ENCODE measurements around the gene PLPPR1. TPM values are rescaled to one million over a fixed set of nuclear protein-coding genes. Genes with fewer than 3 reads are reported as not detected.

The PLPPR1 gene
- total RNA-seq, 2 donors from 2014 or later = not detected

DNA sequence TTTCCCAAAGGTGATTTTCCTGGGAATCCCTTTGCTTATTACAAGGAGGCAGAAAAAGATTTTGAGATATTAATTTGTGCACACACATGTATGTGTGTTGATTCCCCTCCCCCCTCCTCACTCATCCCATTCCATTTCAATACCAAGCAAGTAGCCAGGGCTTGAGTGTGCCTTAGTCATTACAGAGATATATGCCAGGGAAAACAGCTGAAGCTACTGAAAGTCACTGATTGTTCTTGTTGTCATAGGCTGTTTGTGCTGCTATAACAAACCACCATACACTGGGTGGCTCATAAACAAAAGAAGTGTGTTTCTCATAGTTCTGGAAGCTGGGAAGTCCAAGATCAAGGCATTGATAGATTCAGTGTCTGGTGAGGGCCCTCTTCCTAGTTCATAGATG lies 197.6 kb downstream of the PLPPR1 start:
- H3K4me1 Mint-ChIP-seq (ENCODE audit: low read depth in 2 of 2) = no peaks in the 10 kb centered on the region
- H3K27me3 Mint-ChIP-seq = no peaks in the 10 kb centered on the region
- no peaks in the 10 kb centered on the region for H3K36me3 Mint-ChIP-seq
- no peak for DNase-seq (ENCODE audit: low spot score)
- no peak overlapping the region for H3K27ac Mint-ChIP-seq
- no peak overlapping the region for H3K4me3 Mint-ChIP-seq
- peaks cover 6% of the 10 kb centered on the region for H3K9me3 Mint-ChIP-seq
- no peak for ATAC-seq

DNA sequence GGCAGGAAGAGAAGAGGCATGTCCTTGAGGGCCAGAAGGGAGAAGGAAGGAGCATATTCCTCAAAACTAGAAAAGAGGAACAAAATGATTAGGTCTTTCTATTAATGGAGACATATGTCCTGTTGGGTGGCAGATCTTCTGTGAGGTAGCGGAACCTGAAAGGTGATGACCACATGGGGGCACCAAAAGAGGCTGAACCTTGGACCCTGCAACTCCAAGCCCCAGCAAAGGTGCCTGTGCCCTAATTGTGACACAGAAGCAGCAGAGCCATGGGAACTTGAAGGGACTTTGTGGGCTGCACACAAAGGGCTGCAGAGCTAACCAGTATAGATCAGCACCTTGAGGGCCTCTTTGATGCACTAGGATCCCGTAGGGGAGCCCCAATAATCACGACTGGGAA lies 198.3 kb downstream of the PLPPR1 start:
- H3K27me3 Mint-ChIP-seq = no peaks in the 10 kb centered on the region
- ATAC-seq (no peak), DNase-seq (ENCODE audit: low spot score) (no peak)
- H3K4me3 Mint-ChIP-seq = no peak overlapping the region
- peaks cover 6% of the 10 kb centered on the region for H3K9me3 Mint-ChIP-seq
- H3K4me1 Mint-ChIP-seq (ENCODE audit: low read depth in 2 of 2) = no peaks in the 10 kb centered on the region
- no peaks in the 10 kb centered on the region for H3K36me3 Mint-ChIP-seq
- no peak overlapping the region for H3K27ac Mint-ChIP-seq

DNA sequence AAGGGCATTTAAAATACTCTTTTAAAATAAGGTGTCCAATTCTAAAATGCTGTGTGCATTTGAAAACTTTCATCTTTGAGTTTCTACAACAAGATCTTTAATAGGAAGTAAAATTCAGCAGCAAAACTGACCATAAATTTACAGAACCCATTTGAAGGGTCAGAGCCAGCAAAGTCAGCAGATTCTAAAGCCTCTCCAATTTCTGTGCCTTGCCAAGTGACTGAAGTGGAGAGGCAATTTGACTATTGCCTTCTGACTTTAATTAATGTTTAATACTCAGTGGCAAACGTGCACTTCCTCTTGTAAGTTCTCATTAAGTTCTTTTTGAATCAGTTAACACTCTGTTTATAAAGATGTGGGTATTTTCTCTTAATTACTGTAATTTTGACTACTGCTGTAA lies 201.1 kb downstream of the PLPPR1 start:
- Mint-ChIP-seq H3K27me3 (no peaks in the 10 kb centered on the region), H3K36me3 (no peaks in the 10 kb centered on the region), H3K4me3 (no peak overlapping the region), H3K9me3 (no peaks in the 10 kb centered on the region), H3K27ac (no peak overlapping the region), H3K4me1 (ENCODE audit: low read depth in 2 of 2) (no peaks in the 10 kb centered on the region)
- ATAC-seq (no peak), DNase-seq (ENCODE audit: low spot score) (no peak)

DNA sequence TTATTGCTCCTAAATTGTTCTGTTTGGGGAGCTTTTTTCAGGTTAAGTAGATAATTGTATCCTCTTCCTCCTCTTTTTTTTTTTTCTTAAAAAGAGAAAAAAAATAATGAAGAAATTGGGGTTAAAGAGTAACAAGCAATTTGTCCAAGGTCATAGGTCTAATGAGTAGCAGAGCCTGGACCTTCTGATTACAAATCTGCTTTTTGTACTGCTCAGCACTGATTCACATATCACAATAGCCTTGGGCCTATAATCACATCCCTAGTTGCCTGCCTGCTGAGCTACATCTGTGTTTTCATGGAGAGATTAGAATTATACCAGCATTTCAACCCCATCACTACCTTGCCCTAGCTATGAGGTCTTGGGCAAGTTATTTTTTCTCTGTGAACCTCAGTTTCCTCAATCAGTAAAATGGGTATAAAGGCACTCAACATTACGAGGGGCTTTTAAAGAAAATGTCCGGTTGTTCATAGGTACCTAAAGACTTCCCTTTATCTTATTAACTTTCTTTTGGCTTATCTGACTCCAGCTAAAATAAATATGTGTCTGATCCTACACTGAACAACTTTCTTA lies 204.0 kb downstream of the PLPPR1 start:
- peaks cover 0 to 5% of the 10 kb centered on the region in 2 donors for H3K27me3 Mint-ChIP-seq
- H3K9me3 Mint-ChIP-seq = no peaks in the 10 kb centered on the region
- no peaks in the 10 kb centered on the region for H3K4me1 Mint-ChIP-seq (ENCODE audit: low read depth in 2 of 2)
- H3K27ac Mint-ChIP-seq = no peak overlapping the region
- DNase-seq (ENCODE audit: low spot score) = no peak
- no peaks in the 10 kb centered on the region for H3K36me3 Mint-ChIP-seq
- no peak overlapping the region for H3K4me3 Mint-ChIP-seq
- ATAC-seq = no peak

GRCh38 chr9:101235105-101235866 lies 206.8 kb downstream of the PLPPR1 start:
- ATAC-seq (no peak), DNase-seq (ENCODE audit: low spot score) (no peak)
- H3K4me3 Mint-ChIP-seq = no peak overlapping the region
- no peaks in the 10 kb centered on the region for H3K36me3 Mint-ChIP-seq
- no peak overlapping the region for H3K27ac Mint-ChIP-seq
- H3K4me1 Mint-ChIP-seq (ENCODE audit: low read depth in 2 of 2) = no peaks in the 10 kb centered on the region
- no peaks in the 10 kb centered on the region for H3K9me3 Mint-ChIP-seq
- peaks cover 0 to 5% of the 10 kb centered on the region in 2 donors for H3K27me3 Mint-ChIP-seq

- Mint-ChIP-seq H3K27me3 (peaks cover 0 to 8% of the 10 kb centered on the region in 2 donors), H3K27ac (no peak overlapping the region), H3K36me3 (peaks cover 4% of the 10 kb centered on the region), H3K4me3 (no peak overlapping the region), H3K9me3 (peaks cover 4% of the 10 kb centered on the region), H3K4me1 (ENCODE audit: low read depth in 2 of 2) (no peaks in the 10 kb centered on the region)
- DNase-seq (ENCODE audit: low spot score) = no peak
- no peak for ATAC-seq
Observed at GRCh38 chr9:101242651-101243050, 214.1 kb downstream of the PLPPR1 start.

GRCh38 chr9:101246691-101247090 lies 218.2 kb downstream of the PLPPR1 start:
- H3K4me3 Mint-ChIP-seq = no peak overlapping the region
- H3K27ac Mint-ChIP-seq = no peak overlapping the region
- peaks cover 0 to 8% of the 10 kb centered on the region in 2 donors for H3K27me3 Mint-ChIP-seq
- peaks cover 9% of the 10 kb centered on the region for H3K9me3 Mint-ChIP-seq
- H3K4me1 Mint-ChIP-seq (ENCODE audit: low read depth in 2 of 2) = no peaks in the 10 kb centered on the region
- peaks cover 4% of the 10 kb centered on the region for H3K36me3 Mint-ChIP-seq
- ATAC-seq = no peak
- no peak for DNase-seq (ENCODE audit: low spot score)

GRCh38 chr9:101247297-101247696 lies 218.8 kb downstream of the PLPPR1 start:
- peaks cover 0 to 8% of the 10 kb centered on the region in 2 donors for H3K27me3 Mint-ChIP-seq
- H3K4me3 Mint-ChIP-seq = no peak overlapping the region
- no peaks in the 10 kb centered on the region for H3K4me1 Mint-ChIP-seq (ENCODE audit: low read depth in 2 of 2)
- H3K36me3 Mint-ChIP-seq = peaks cover 4% of the 10 kb centered on the region
- peaks cover 9% of the 10 kb centered on the region for H3K9me3 Mint-ChIP-seq
- ATAC-seq = no peak
- DNase-seq (ENCODE audit: low spot score) = no peak
- H3K27ac Mint-ChIP-seq = no peak overlapping the region

- no peak for ATAC-seq
- Mint-ChIP-seq H3K27ac (no peak overlapping the region), H3K4me3 (no peak overlapping the region), H3K9me3 (peaks cover 5% of the 10 kb centered on the region), H3K4me1 (ENCODE audit: low read depth in 2 of 2) (no peaks in the 10 kb centered on the region), H3K36me3 (no peaks in the 10 kb centered on the region), H3K27me3 (no peaks in the 10 kb centered on the region)
- DNase-seq (ENCODE audit: low spot score) = no peak
Observed at GRCh38 chr9:101254733-101255433, 226.4 kb downstream of the PLPPR1 start.

- H3K4me3 Mint-ChIP-seq = no peak overlapping the region
- no peaks in the 10 kb centered on the region for H3K27me3 Mint-ChIP-seq
- no peaks in the 10 kb centered on the region for H3K4me1 Mint-ChIP-seq (ENCODE audit: low read depth in 2 of 2)
- peaks cover 12% of the 10 kb centered on the region for H3K9me3 Mint-ChIP-seq
- H3K27ac Mint-ChIP-seq = no peak overlapping the region
- ATAC-seq = no peak
- no peaks in the 10 kb centered on the region for H3K36me3 Mint-ChIP-seq
- DNase-seq (ENCODE audit: low spot score) = no peak
Observed at GRCh38 chr9:101264727-101265126, 236.2 kb downstream of the PLPPR1 start.

GRCh38 chr9:101265261-101265660 lies 236.7 kb downstream of the PLPPR1 start:
- Mint-ChIP-seq H3K27me3 (no peaks in the 10 kb centered on the region), H3K4me1 (ENCODE audit: low read depth in 2 of 2) (no peaks in the 10 kb centered on the region), H3K27ac (no peak overlapping the region), H3K4me3 (no peak overlapping the region), H3K36me3 (no peaks in the 10 kb centered on the region), H3K9me3 (peaks cover 10% of the 10 kb centered on the region)
- DNase-seq (ENCODE audit: low spot score) (no peak), ATAC-seq (no peak)

GRCh38 chr9:101268426-101268825 lies 239.9 kb downstream of the PLPPR1 start:
- Mint-ChIP-seq H3K36me3 (no peaks in the 10 kb centered on the region), H3K9me3 (peaks cover 7% of the 10 kb centered on the region), H3K4me1 (ENCODE audit: low read depth in 2 of 2) (no peaks in the 10 kb centered on the region), H3K27ac (no peak overlapping the region), H3K27me3 (no peaks in the 10 kb centered on the region), H3K4me3 (no peak overlapping the region)
- no peak for ATAC-seq
- no peak for DNase-seq (ENCODE audit: low spot score)

DNA sequence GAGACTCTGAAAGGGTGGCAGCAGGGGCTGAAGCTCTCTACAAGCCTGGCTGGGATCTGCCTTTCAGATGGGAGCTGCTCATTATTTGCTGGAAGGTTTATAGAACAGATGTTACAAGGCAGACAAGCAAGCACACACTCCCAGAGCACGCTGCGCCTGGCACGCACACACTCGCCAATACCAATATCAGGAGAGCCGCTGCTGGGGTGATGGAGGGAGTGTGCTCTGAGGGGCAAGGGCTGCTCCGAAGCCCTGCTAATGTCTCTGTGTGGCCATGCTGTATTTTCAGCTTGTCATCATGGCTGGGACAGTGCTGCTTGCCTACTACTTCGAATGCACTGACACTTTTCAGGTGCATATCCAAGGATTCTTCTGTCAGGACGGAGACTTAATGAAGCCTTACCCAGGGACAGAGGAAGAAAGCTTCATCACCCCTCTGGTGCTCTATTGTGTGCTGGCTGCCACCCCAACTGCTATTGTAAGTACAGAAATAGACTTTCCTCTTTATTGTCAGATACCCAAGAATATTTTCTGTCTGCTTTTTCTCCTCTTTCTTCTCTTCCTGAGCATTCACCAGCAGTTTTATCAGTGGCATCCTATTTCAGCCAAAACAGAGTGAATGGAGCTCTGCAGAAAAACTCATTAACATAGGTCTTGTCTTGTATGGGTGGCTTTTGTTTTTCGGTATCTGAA lies 241.2 kb downstream of the PLPPR1 start:
- H3K9me3 Mint-ChIP-seq = no peaks in the 10 kb centered on the region

DNA sequence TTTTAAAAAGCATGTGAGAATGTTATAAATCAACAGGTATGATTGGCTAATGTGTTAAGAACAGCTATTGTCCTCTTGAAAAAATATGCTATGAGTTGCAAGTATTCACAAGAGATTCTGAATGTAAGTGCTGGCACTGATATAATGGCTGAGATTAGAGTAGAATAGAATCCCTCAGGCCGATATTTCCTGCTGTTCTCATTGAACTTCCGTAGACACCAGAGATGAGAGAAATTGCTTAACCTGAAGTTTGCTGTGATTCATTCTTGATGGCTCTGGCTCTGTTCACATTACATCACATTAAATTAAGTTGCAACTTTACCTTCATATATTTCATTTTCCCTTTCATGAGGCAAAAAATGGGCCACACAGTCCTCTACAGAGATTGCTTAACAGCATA lies 241.8 kb downstream of the PLPPR1 start:
- Mint-ChIP-seq H3K27me3 (no peaks in the 10 kb centered on the region), H3K4me1 (ENCODE audit: low read depth in 2 of 2) (no peaks in the 10 kb centered on the region), H3K36me3 (no peaks in the 10 kb centered on the region), H3K9me3 (no peaks in the 10 kb centered on the region), H3K4me3 (no peak overlapping the region), H3K27ac (no peak overlapping the region)
- no peak for DNase-seq (ENCODE audit: low spot score)
- ATAC-seq = no peak

More for the DNA sequence above, 241.2 kb downstream of the PLPPR1 start:
- ATAC-seq = no peak
- Mint-ChIP-seq H3K27me3 (no peaks in the 10 kb centered on the region), H3K36me3 (no peaks in the 10 kb centered on the region), H3K4me3 (no peak overlapping the region), H3K27ac (no peak overlapping the region), H3K4me1 (ENCODE audit: low read depth in 2 of 2) (no peaks in the 10 kb centered on the region)
- no peak for DNase-seq (ENCODE audit: low spot score)

Data from natural killer cell treated with Interleukin-12 subunit alpha and Interleukin-12 subunit beta and Interleukin-15 and Interleukin-18, amount 100 ng/mL, for 72 hours (primary cell).